Activated T-cell treated with anti-CD3 and anti-CD28 coated beads, Interleukin-2, amount 50 U/mL, for 1 hour (primary cell): Measurements from ENCODE around the gene KDM5A.
"Not testable (repeated sequence)": the region's sequence is repeated elsewhere in the genome, so short reads cannot be mapped to it uniquely, and the experiment has no call there.

Experiments used
- DNase-seq: peaks from one replicate; pipeline ENCODE4 v3.0.0-alpha.2; 2020

The KDM5A gene

DNA sequence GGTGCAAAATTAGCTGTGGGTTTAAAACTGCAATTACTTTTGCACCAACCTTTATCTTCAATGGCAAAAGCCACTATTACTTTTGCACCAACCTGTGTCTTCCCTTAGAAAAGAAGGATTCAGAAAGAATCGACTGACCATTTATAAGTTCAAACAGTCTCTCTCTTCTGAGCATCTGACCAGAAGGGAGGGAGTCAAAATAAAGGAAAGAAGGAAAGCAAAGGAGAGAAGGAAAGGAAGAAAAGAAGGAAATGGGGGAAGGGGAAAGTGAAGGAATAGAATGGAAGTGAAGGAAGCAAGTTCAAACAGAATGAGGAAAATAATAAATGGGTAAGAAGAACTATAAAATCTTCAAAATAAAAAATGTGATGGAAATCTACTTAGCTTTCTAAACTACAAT lies 57.8 kb downstream of the KDM5A start:
- no peak for DNase-seq

DNA sequence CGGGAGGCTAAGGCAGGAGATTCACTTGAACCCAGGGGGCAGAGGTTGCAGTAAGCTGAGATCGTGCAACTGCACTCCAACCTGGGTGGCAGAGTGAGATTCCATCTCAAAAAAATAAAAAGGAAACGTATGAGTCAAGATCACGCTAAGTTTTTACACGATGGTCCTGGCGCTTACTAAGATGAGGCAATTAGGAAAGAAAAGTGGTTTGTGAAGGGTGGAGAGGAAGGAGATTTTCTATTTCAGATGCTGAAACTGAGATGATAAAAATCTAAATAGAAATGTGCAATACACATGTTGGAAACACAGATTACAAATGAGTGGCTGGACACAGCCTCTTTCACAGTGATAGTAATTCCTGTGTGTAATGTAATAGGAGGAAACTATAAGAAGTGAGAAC lies 63.2 kb downstream of the KDM5A start:
- no peak for DNase-seq

- no peak for DNase-seq
Observed at GRCh38 chr12:323507-323906, 65.6 kb downstream of the KDM5A start.

GRCh38 chr12:321606-322326 lies 67.4 kb downstream of the KDM5A start:
- no peak for DNase-seq

- no peak for DNase-seq
Observed at GRCh38 chr12:318759-319515, 70.2 kb downstream of the KDM5A start.

GRCh38 chr12:308511-308910 lies 80.6 kb downstream of the KDM5A start:
- DNase-seq: no peak

DNA sequence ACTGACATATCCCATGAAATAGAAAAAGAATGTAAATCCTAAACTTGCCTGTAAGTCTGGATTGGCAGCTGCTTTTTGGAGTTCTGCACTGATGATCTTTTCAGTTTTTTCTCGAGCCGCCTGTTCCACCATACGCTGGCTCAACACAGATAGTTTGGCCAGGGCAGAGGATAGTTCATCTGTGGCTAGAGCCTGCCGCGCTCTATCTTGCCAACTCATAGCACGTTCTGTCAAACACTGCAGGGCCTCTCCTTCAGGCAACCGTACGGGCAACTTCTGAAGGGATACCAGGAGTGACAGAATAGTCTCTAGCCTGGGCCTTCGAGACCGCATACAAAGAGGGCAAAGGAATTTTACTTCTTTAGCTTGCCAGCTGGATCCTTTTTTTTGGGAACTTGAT lies 81.7 kb downstream of the KDM5A start:
- no peak for DNase-seq

GRCh38 chr12:304805-305204 lies 84.3 kb downstream of the KDM5A start:
- DNase-seq: no peak

- DNase-seq: not testable (repeated sequence)
Observed at GRCh38 chr12:302766-303165, 86.4 kb downstream of the KDM5A start.

- not testable (repeated sequence) for DNase-seq
Observed at GRCh38 chr12:300166-300565, 89.0 kb downstream of the KDM5A start.

- DNase-seq: not testable (repeated sequence)
Observed at GRCh38 chr12:299511-299910, 89.6 kb downstream of the KDM5A start.

- DNase-seq: not testable (repeated sequence)
Observed at GRCh38 chr12:298059-298458, 91.1 kb downstream of the KDM5A start.

- no peak for DNase-seq
Observed at GRCh38 chr12:295132-295531, 94.0 kb downstream of the KDM5A start.

DNA sequence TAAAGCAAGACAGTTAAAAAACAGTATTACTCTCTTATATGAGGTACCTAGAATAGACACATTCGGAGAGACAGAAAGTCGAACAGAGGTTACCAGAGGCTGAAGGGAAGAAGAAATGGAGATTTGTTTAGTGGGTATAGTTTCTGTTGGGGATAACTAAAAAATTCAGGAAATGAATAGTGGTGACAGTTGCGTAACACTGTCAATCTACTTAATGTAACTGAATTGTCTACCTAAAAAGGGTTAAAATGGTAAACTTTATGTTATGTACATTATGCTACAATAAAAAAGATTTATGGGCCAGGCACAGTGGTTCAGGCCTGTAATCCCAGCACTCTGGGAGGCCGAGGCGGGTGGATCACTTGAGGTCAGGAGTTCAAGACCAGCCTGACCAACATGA lies 95.9 kb downstream of the KDM5A start:
- DNase-seq: no peak

DNA sequence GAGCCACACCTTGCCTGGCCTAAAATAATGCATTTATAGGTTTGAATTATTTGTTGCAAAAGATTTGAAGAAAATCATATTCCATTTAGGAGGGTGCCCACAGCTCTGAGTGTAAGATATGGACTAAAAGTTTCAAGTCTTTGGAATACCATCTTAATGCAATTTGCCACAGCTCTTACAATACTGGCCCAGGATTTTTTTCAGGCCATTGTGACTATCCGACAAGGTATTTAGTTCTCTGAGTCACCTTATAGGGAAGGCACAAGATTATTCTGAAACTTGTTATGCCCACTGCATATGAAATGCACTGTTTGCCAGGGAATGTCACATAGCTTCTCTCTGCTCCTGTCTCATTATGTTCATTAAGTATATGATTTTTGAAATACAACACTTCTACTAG lies 96.9 kb downstream of the KDM5A start:
- no peak for DNase-seq

DNA sequence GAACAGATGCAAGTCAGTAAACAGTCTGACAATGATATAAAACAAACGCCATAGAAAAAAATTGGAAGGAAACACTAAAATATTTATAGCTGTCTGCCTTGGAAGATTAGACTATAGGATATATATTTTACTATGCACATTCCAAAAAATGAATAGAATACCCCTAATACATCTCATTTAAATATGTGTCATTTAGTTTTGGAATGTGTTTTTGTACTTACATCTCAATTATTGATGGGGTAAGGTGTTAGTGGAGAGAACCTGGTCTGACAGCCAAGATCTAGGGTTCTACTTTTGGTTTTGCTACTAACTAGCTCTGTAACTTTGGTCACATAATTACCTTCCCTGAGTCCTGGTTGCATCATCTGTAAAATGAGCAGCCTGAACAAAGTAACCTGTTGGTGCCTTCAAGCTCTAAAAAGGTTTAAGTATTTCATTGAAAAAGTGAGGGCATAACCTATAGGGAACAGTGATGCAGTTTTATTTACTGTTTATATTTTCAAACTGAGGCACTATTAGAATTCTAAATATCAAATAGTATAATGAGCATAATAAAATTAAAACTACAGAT lies 97.9 kb downstream of the KDM5A start:
- DNase-seq: no peak

DNA sequence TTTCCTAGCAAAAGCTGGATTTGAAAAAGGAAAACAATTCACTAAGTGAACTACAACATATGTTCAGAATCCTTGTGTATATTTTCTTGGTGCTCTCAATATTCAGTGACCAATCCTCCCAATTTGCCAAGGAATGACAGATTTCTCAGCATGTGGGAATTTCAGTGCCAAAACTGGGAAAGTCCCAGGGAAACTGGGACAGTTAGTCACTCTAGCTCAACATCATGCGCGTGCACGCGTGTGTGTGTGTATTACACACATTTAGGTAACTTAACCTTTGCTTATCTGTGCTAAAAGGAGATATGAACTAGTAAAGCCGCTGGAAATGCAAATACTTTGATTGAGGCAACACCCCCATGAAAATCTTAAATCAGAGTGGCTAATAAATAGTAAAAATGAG lies 100.4 kb downstream of the KDM5A start:
- DNase-seq: no peak

- no peak for DNase-seq
Observed at GRCh38 chr12:286531-287300, 102.4 kb downstream of the KDM5A start.

GRCh38 chr12:278046-278445 lies 111.1 kb downstream of the KDM5A start:
- DNase-seq: no peak

DNA sequence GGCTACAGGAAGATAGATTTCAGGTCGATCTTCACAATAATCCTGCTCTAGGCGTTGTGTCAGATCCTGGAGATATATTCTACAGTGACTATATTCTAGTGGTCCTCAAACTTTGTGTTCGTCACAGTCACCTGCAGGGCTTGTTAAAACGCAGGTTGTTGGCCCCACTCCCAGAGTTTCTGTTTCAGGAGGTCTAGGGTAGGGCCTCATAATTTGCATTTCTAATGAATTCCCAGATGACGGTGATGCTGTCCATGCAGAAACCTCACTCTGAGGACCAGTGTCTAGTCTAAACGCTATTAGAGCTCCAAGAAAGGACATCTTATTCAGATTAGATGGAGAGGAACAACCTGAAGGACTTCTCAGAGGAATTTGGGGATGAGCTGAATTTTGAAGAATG lies 113.3 kb downstream of the KDM5A start:
- no peak for DNase-seq

DNA sequence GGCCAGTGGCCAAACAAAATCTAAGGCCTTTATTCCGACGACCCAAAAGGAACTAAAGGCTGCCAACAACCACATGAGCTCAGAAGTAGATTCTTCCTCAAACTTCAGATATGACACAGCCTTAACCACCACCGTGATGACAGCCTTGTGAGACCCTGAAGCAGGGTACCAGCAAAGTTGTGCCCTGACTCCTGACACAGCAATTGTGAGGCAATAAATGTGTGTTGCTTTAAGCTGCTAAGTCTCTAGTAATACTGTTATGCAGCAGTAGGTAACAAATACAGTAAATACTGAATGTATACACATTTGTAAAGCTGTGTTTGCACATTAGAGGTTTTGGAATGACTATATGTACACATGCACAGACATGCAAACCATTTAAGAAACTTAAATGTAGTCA lies 115.7 kb downstream of the KDM5A start:
- no peak for DNase-seq

DNA sequence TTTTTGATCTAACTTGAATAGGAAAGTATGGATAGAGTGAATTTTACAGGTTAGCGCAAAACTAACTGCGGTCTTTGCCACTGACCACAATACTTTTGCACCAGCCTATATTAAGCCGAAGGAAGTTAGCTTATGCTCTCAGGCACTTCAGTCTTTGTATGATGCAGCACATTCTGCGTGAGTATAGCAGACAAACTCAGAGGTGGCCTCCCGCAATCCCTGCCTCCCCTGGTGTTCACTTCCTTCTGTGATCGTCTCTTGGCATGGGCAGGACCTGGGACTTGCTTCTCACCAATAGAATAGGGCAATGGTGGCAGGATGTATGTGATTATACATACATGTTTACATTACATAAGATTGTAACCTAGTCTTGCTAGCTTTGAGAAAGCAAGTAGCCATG lies 116.2 kb downstream of the KDM5A start:
- DNase-seq: no peak

DNA sequence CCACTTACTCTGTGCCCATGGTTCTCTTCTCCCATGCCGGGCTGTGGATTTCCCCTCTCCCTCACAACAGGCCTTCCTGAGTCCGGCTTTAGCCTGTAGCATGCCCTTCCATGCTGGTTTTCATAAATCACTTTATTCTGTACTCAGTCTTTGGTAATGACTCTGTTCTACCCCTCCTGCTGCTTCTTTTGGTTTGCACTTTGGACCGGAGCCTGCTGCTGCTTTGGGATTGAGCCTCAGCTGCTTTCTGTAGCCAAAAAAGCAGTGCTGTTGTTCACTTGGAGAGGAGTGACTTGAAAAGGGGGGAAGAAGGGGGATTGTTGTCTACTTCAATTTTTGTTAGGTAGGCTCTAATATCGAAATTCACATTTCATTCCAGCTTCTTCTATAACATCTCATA lies 118.0 kb downstream of the KDM5A start:
- DNase-seq: no peak

DNA sequence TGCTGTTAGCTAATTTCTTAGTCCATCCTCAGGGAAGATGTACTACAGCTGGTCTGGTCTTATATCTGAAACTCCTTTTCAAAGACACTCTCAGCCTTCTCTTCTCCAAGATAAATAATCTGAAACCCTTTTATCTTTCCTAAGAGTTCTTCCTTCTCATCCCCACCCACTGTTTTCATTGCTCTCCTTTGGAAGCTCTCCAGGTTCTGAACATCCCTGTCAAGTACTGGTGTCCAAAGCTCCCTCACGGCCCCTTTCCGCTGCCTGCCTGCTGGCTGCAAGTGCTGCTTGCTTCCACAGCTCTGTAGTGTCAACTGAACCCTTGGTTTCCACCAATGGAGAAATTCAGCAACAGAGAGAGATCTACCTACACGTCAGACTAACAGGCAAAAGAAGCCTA lies 119.9 kb downstream of the KDM5A start:
- no peak for DNase-seq
